Ecto neural progenitor cell (in vitro differentiated cells): ENCODE measurements around the gene ARL3.
A peak's percentile ranks its signal among the peaks of the same experiment; 100 is the strongest.

Experiments
- DNase-seq: peaks from one replicate; pipeline ENCODE4 v3.0.0-alpha.2; 2018; ENCODE audit warnings: low spot score

The ARL3 gene

GRCh38 chr10:102651455-102652169 lies 62.6 kb downstream of the ARL3 start:
- DNase-seq: no peak

GRCh38 chr10:102650655-102651454 lies 63.3 kb downstream of the ARL3 start:
- no peak for DNase-seq

DNA sequence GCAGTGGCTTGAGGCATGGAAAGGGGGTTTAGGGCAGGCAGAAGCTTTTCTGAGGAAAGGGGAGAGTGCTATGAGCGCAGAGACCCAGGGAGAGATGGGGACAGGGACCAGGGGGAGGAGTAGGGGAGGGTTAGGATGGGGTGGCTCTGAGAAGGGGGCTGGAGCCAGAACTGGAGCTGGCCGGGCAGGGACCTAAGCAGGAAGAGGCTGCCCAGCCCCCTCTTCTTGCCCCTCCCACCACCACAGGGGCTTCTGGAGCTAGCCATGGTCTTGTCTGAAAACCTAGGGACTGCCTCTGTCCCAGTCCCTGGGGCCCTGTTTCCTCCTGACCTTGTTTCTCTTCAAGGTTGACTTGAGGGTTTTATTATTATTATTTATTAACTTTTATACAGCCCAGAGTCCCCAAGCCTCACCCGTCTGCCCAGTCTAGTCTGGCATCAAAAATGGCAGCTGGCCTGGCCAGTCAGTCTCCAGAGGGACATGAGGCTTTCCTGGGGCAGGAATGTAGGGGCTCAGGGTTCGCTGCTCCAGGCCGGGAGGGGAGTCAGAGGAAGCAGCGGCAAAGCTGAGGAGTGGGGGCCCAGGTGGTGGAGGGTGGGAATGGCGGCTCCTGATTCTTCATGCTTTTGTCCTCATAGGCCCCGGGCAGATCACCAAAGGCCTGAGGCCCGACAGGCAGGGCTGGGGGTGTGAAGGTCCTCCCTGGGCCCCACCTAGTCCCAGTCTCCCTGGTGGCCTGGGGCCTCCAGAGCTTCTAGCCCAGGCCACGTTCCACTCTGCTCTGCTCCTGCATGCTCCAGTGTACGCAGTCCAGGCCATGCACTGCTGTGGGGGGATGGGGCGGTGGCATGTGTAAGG lies 64.2 kb downstream of the ARL3 start:
- DNase-seq: no peak

DNA sequence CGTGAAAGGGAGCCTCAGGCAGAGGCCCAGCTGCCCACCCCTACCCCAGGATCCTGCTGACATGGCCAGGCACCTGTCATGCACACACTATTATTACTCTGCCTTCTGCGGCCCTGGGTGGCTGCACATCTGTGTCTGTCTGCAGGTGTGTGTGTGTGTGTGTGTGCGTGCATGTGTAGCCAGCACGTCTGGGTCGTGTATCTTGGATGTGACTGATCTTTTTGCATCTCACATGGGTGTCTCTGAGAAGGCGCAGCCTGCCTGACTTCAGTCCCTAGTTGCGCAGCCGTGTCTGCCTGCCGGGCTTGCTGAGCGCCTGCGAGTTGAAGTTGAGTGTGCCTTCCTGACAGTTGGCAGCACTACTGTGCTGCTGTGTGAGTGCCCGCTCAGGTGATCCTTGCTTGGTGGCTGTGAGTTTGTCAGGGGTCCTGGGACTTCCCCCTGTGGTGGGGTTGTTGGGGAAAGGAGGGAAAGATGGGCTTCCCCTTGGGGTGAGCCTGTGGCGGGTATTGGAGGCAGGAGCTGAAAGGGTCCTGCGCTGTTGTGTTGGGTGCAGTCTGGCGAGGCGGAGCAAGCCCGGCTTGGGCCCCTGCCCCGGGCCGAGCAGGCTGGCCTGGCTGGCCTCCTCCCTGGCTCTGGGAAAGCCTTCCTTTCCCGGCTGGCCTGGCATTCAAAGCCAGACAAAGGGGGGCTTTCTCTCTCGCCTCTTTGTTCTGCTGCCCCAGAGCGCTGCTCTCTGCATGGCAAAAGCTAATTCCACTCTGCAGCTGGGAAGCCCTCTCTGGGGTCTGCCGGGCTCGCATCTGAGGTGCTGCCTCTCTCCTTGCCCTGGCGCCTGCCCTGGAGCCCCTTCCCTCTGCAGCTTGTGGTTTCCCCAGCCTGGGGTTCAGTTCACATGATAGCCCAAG lies 65.1 kb downstream of the ARL3 start:
- DNase-seq: peak; percentile 80

DNA sequence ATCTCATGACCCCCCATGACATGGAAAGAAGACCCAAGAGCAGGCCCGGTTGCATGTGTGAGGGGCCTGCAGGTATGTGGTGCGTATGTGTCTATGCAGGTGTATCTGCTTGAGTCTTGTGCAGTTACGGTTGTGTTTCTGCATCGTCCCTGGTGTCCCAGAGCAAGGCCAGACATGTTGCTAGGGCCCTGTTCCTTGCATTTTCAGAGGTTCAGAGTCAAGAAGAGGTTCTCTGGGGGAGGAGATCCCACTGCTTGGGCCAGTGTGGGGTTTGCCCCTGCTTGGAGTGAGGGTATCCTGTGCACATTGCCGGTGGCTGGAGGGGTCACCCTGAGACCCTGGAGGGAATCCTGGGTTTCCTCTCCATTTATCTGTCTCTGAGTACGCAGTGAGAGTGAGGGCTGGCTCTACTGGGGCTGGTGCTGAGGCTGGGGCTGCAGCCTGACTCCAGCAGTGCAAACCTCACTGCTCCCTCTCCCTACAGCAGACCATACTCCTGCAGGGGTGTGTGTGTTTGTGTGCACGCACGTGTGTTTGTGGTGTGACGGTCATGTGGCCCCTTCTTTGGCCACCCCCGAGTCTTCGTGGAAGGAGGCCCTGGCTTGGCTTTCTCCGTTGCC lies 65.8 kb downstream of the ARL3 start:
- no peak for DNase-seq

DNA sequence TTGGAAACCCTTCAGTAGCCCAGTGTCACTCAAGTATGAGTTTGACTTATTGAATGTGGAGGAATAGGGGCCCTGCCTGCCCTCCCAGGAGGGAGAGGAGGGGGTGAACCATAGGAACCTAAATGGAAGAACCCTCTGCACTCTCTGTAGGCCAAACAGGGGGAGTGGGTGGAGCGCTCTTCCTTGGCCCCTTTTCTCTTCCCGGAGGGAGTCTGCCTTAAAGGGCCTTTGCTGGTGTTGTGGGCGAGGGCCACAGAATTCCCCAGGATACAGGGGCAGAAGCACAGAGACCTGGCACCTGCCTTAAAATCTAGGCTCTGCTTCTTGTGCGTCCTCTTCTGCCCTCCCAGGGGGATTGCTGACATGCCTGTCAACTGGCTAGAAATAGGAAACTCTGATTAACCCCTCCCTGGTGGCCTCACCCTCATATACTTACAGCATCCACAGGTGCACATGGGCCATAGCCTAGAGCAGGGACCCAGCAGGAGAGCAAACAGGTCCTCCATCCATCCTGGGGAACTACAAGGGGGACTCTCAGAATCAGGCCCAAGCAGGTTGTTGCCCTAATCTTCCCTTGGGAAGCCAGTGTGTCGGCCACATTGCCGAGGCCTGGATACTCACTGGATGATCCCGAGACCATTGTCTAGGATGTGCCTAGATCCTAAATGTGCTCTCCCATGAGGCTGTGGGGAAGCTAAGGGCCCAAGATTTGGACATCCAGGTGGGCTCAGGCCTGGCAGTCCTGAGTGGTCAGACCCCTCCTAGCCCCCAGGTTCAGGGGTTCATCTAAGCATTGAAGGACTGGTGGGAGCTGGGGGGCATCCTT lies 66.5 kb downstream of the ARL3 start:
- DNase-seq: no peak

- no peak for DNase-seq
Measured at GRCh38 chr10:102646610-102647442, 67.4 kb downstream of the ARL3 start.

DNA sequence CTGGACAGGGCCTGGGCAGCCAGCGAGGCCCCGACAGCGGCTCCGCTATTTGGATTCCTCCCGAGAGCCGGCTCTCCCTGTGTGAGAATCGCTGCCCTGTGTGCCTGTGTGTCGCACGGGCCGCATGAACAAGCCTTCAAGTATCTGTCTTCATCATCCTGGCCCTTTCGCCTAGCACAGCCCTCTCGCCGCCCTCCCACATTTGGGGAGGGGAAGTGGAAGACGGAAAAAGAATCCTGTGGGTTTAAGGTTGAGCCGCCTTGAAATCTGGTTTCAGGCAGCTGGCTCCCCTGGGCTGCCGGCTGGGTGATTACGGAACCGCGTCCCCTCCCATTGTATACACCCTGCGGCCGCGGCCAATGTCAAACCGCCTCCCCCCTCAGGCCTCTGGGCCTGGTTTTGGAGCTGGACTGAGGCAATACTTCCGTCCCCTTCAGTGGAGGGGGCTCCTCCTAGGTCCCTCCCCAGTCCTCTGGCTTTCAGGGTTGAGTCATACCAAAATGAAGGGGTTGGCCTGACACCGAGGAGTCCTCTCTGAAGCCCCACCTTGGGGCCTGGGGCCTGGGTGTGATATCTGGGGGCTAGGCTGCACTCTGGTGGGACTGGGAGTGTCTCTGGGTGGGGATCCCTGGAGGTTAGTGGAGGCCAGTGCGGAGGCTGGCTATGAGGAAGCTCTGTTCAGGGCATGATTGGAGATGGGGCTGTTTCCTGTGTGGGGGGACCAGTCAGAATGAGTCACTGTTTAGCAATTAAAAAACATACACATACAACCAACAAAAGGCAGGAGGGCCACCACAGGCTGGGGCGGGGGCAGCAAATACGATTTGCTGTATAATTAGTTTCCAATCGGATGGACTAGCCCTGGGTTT lies 68.2 kb downstream of the ARL3 start:
- DNase-seq: no peak

- no peak for DNase-seq
Measured at GRCh38 chr10:102645388-102645740, 68.8 kb downstream of the ARL3 start.

DNA sequence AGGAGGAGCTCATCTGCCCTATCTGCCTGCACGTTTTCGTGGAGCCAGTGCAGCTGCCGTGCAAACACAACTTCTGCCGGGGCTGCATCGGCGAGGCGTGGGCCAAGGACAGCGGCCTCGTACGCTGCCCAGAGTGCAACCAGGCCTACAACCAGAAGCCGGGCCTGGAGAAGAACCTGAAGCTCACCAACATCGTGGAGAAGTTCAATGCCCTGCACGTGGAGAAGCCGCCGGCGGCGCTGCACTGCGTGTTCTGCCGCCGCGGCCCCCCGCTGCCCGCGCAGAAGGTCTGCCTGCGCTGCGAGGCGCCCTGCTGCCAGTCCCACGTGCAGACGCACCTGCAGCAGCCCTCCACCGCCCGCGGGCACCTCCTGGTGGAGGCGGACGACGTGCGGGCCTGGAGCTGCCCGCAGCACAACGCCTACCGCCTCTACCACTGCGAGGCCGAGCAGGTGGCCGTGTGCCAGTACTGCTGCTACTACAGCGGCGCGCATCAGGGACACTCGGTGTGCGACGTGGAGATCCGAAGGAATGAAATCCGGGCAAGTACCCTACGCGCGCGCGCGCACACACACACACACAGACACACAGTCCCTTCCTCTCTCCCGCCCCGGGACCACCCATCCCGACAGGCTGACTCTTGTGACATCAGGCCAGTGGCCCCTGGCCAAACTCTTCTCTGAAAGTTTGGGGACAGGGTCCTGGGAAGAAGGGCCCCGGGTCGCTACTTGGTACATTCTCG lies 69.4 kb downstream of the ARL3 start:
- DNase-seq: peak; percentile 84

DNA sequence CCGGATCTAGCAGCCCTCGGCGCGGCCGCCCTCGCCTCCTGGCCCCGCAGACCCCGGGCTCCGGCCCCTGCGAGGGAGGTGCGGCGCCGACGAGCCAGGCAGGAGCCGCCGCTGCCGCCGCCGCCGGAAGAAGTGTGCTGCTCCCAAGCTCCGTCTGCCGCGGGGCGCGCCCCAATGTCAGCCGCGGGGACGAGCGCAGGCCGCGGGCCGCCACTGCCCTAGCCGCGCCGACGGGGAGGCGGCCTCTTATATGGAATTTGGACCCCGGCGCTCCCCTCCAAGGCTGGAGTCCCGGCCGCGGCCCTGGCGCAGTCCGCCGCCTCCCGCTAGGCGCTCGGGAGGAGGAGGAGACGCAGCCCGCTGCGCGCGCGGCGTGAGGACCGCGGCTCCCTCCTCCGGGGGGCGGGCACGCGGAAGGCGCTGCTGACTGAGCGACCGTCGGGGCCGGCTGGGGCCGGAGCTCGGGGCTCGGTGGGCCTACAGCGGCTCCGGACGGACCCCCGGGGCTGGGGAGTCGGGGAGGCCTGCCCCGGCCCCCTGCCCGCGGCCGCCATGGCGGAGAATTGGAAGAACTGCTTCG lies 70.0 kb downstream of the ARL3 start, which contains the start of gene TRIM8:
TRIM8 (plus strand) TSS at position 414 of the 580 bp plus-strand sequence; CDS start at position 553, 139 bp downstream.
- peak; percentile 75 for DNase-seq

DNA sequence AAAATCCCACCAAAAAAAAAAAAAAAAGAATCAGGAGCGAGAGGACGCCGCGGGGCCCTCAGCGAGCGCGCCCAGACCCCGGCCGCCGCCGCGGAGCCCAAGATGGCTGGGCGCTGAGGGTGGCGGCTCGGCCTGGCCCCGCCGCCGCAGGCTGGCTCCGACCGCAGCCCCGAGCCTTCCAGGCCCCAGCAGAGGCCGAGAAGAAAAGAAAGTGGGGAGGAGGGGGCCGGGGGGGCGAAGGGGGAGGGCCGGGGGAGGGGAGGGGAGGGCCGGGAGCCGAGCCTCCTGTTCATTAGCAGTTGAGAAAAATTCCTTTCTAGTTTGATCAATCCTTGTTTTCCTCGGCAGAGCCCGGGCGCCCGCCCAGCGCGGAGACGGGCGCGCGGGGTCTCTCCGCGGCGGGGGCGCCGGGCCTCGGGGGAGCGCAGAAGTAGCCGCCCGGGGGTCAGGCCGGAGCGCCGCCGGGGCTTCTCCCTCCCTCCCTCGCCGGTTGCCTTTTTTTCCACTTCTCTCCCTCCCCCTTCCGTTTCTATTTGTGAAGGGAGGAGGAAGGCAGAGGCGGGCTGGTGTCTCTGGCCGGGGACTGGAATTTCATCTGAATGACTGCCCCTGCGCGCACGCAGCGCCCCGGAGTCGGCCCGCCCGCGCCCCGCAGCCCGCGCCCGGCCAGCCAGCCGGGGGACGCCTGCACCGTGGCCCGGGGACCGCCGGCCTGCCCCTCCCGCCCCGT lies 70.7 kb downstream of the ARL3 start:
- peak; percentile 78 for DNase-seq

DNA sequence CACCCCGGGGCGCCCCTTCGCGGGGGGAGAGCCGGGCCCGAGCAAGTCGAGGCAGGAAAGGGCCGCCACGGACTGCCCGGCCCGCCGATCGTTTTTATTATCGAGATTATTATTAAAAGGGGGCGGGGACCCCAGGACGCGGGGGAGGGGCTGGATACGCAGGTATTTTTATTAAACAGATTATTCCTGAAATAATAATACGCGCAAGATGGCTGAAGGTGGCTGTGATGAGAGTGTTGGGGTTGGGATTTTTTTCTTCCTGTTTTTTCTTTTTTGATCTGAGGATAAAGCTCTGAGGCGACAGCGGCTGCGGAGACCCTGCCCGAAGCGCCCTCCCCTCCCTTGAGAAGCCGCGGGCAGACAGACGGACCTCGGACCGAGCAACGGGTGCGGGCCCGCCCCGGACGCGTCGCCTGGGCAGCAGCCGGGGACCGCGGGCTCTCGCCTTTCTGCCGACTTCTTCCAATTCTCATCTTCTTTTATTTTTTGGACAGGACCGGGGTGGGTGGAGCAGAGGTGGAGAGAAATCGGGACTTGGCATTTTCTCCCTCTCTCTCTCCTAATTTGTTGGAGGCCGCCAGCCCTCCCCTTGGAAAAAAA lies 71.4 kb downstream of the ARL3 start:
- DNase-seq: peak; percentile 72

GRCh38 chr10:102641880-102642735 lies 72.1 kb downstream of the ARL3 start:
- DNase-seq: peak; percentile 98

GRCh38 chr10:102641402-102641801 lies 72.8 kb downstream of the ARL3 start:
- no peak for DNase-seq
